Measurements from ENCODE around the gene ALG2.

- TF ChIP-seq RFX5 (IDR thresholded peaks at IDR 0.05; ENCODE audit: low read depth, low read length) (no peak), MXI1 (IDR thresholded peaks at IDR 0.05; ENCODE audit: borderline replicate concordance, low read depth, low read length) (no peak), MAFK (IDR thresholded peaks at IDR 0.05; ENCODE audit: low read depth, low read length) (no peak), CTCF (conservative IDR thresholded peaks at IDR 0.05; ENCODE audit: low read depth, low read length) (no peak), ELK1 (IDR thresholded peaks at IDR 0.05; ENCODE audit: borderline replicate concordance, low read depth, low read length) (no peak), RCOR1 (IDR thresholded peaks at IDR 0.05; ENCODE audit: insufficient replicate concordance, low read length) (no peak), POLR2A (IDR thresholded peaks at IDR 0.05; ENCODE audit: low read depth, low read length) (no peak)
These were observed 36.1 kb upstream of the ALG2 start for GRCh38 chr9:99257723-99258389.
